Neural progenitor cell (in vitro differentiated cells): ENCODE results near the gene CA5A.
"Not testable (repeated sequence)": the region's sequence is repeated elsewhere in the genome, so short reads cannot be mapped to it uniquely, and the experiment has no call there.

Source experiments
- CTCF ChIP-seq: fragments of 200-600 bp; sonication (generic); IDR thresholded peaks from 2 replicates; pipeline ENCODE4 v1.5.1; 2017; ENCODE audit warnings: antibody characterized with exemption, mild to moderate bottlenecking
- EZH2 ChIP-seq: fragments of 200-600 bp; sonication (generic); IDR thresholded peaks from 2 replicates; pipeline ENCODE4 v1.6.1; 2017; ENCODE audit warnings: antibody characterized with exemption, mild to moderate bottlenecking, moderate library complexity

- TF ChIP-seq CTCF, result peak; percentile 90
- not testable (repeated sequence) for TF ChIP-seq EZH2
Observed at GRCh38 chr16:87909203-87909935, 27.0 kb downstream of the CA5A start.
